ENCODE data around the gene RBM23. TPM values are rescaled to one million over a fixed set of nuclear protein-coding genes. Genes with fewer than 3 reads are reported as not detected.

The RBM23 gene
- polyA plus RNA-seq, 2 of the 4 experiments (the other 2 are of a cell fraction): 65.8 to 68.0 TPM

Small RNAs within 50 kb of the gene (small RNA-seq; reads per million reads assigned to genes)
- 0 reads per million in 6 experiments for gene RF00019

Other genes starting within 250 kb of the RBM23 start
- 199 and 247 TPM in 2 replicates for gene OXA1L, start 152.5 kb downstream of the RBM23 start, polyA plus RNA-seq (2011; rRNA removed)
- 126 to 133 TPM (median 132 TPM) in 3 replicates for gene OXA1L, start 152.5 kb downstream of the RBM23 start, polyA plus RNA-seq (2017; fragmentation: RNase III; extraction: RNeasy Plus Mini Kit Qiagen cat#74134 plus additional on column Dnase treatment)
- 86.8 and 104 TPM in 2 replicates for gene SLC7A7, start 103.7 kb downstream of the RBM23 start, polyA plus RNA-seq (2011; rRNA removed)
- 30.1 to 44.2 TPM (median 39.8 TPM) in 3 replicates for gene SLC7A7, start 103.7 kb downstream of the RBM23 start, polyA plus RNA-seq (2017; fragmentation: RNase III; extraction: RNeasy Plus Mini Kit Qiagen cat#74134 plus additional on column Dnase treatment)
- 113 and 116 TPM in 2 replicates for gene MRPL52, start 89.3 kb downstream of the RBM23 start, polyA plus RNA-seq (2011; rRNA removed)
- gene MRPL52, start 89.3 kb downstream of the RBM23 start, polyA plus RNA-seq (2017; fragmentation: RNase III; extraction: RNeasy Plus Mini Kit Qiagen cat#74134 plus additional on column Dnase treatment): 172 to 173 TPM (median 172 TPM) in 3 replicates
- 1.9 and 2.5 TPM in 2 replicates for gene MMP14, start 82.6 kb downstream of the RBM23 start, polyA plus RNA-seq (2011; rRNA removed)
- 1.1 to 2.0 TPM (median 1.5 TPM) in 3 replicates for gene MMP14, start 82.6 kb downstream of the RBM23 start, polyA plus RNA-seq (2017; fragmentation: RNase III; extraction: RNeasy Plus Mini Kit Qiagen cat#74134 plus additional on column Dnase treatment)
- gene LRP10, start 47.4 kb downstream of the RBM23 start, polyA plus RNA-seq (2011; rRNA removed): 74.3 and 99.6 TPM in 2 replicates
- 45.5 to 62.9 TPM (median 57.2 TPM) in 3 replicates for gene LRP10, start 47.4 kb downstream of the RBM23 start, polyA plus RNA-seq (2017; fragmentation: RNase III; extraction: RNeasy Plus Mini Kit Qiagen cat#74134 plus additional on column Dnase treatment)
- gene REM2, start 35.9 kb downstream of the RBM23 start, polyA plus RNA-seq (2011; rRNA removed): 0.29 and 0.31 TPM in 2 replicates
- 0.23 to 0.46 TPM (median 0.29 TPM) in 3 replicates for gene REM2, start 35.9 kb downstream of the RBM23 start, polyA plus RNA-seq (2017; fragmentation: RNase III; extraction: RNeasy Plus Mini Kit Qiagen cat#74134 plus additional on column Dnase treatment)
- gene PRMT5, start 10.2 kb upstream of the RBM23 start, polyA plus RNA-seq (2011; rRNA removed): 214 and 299 TPM in 2 replicates
- 185 to 224 TPM (median 188 TPM) in 3 replicates for gene PRMT5, start 10.2 kb upstream of the RBM23 start, polyA plus RNA-seq (2017; fragmentation: RNase III; extraction: RNeasy Plus Mini Kit Qiagen cat#74134 plus additional on column Dnase treatment)
- gene HAUS4, start 37.9 kb upstream of the RBM23 start, polyA plus RNA-seq (2011; rRNA removed): 69.3 and 76.0 TPM in 2 replicates
- gene HAUS4, start 37.9 kb upstream of the RBM23 start, polyA plus RNA-seq (2017; fragmentation: RNase III; extraction: RNeasy Plus Mini Kit Qiagen cat#74134 plus additional on column Dnase treatment): 35.9 to 42.6 TPM (median 37.3 TPM) in 3 replicates
- 98.0 and 152 TPM in 2 replicates for gene AJUBA, start 63.4 kb upstream of the RBM23 start, polyA plus RNA-seq (2011; rRNA removed)
- 53.4 to 68.0 TPM (median 59.0 TPM) in 3 replicates for gene AJUBA, start 63.4 kb upstream of the RBM23 start, polyA plus RNA-seq (2017; fragmentation: RNase III; extraction: RNeasy Plus Mini Kit Qiagen cat#74134 plus additional on column Dnase treatment)
- 9.7 and 10.1 TPM in 2 replicates for gene C14orf93, start 91.0 kb upstream of the RBM23 start, polyA plus RNA-seq (2011; rRNA removed)
- 5.6 to 6.8 TPM (median 5.7 TPM) in 3 replicates for gene C14orf93, start 91.0 kb upstream of the RBM23 start, polyA plus RNA-seq (2017; fragmentation: RNase III; extraction: RNeasy Plus Mini Kit Qiagen cat#74134 plus additional on column Dnase treatment)
- gene PSMB5, start 115.8 kb upstream of the RBM23 start, polyA plus RNA-seq (2011; rRNA removed): 283 and 337 TPM in 2 replicates
- 352 to 365 TPM (median 363 TPM) in 3 replicates for gene PSMB5, start 115.8 kb upstream of the RBM23 start, polyA plus RNA-seq (2017; fragmentation: RNase III; extraction: RNeasy Plus Mini Kit Qiagen cat#74134 plus additional on column Dnase treatment)
- not detected in 2 replicates for gene PSMB11, start 123.1 kb upstream of the RBM23 start, polyA plus RNA-seq (2011; rRNA removed)
- not detected in 3 replicates for gene PSMB11, start 123.1 kb upstream of the RBM23 start, polyA plus RNA-seq (2017; fragmentation: RNase III; extraction: RNeasy Plus Mini Kit Qiagen cat#74134 plus additional on column Dnase treatment)
- gene CDH24, start 138.4 kb upstream of the RBM23 start, polyA plus RNA-seq (2011; rRNA removed): 4.8 and 4.9 TPM in 2 replicates
- gene CDH24, start 138.4 kb upstream of the RBM23 start, polyA plus RNA-seq (2017; fragmentation: RNase III; extraction: RNeasy Plus Mini Kit Qiagen cat#74134 plus additional on column Dnase treatment): 5.0 to 5.3 TPM (median 5.1 TPM) in 3 replicates
- 126 and 140 TPM in 2 replicates for gene ACIN1, start 176.0 kb upstream of the RBM23 start, polyA plus RNA-seq (2011; rRNA removed)
- 144 to 150 TPM (median 147 TPM) in 3 replicates for gene ACIN1, start 176.0 kb upstream of the RBM23 start, polyA plus RNA-seq (2017; fragmentation: RNase III; extraction: RNeasy Plus Mini Kit Qiagen cat#74134 plus additional on column Dnase treatment)
- gene C14orf119, start 176.4 kb upstream of the RBM23 start, polyA plus RNA-seq (2011; rRNA removed): 82.5 and 107 TPM in 2 replicates
- 94.8 to 102 TPM (median 99.2 TPM) in 3 replicates for gene C14orf119, start 176.4 kb upstream of the RBM23 start, polyA plus RNA-seq (2017; fragmentation: RNase III; extraction: RNeasy Plus Mini Kit Qiagen cat#74134 plus additional on column Dnase treatment)
- 0.03 TPM in 1 of 2 replicates, not detected in the other for gene CIROP, start 185.8 kb upstream of the RBM23 start, polyA plus RNA-seq (2011; rRNA removed)
- not detected in 3 replicates for gene CIROP, start 185.8 kb upstream of the RBM23 start, polyA plus RNA-seq (2017; fragmentation: RNase III; extraction: RNeasy Plus Mini Kit Qiagen cat#74134 plus additional on column Dnase treatment)
- gene CEBPE, start 200.1 kb upstream of the RBM23 start, polyA plus RNA-seq (2011; rRNA removed): not detected in 2 replicates
- 0.05 TPM in 1 of 3 replicates, not detected in the others for gene CEBPE, start 200.1 kb upstream of the RBM23 start, polyA plus RNA-seq (2017; fragmentation: RNase III; extraction: RNeasy Plus Mini Kit Qiagen cat#74134 plus additional on column Dnase treatment)